22Rv1 (cell line): ENCODE results near the gene CCDC120.

Source experiments
- H3K27ac ChIP-seq: fragments of 450-650 bp; 2 replicates; pipeline ENCODE4 v1.5.1; 2017
- ZFX ChIP-seq: fragments of 450-650 bp; IDR thresholded peaks from 2 replicates; pipeline ENCODE4 v1.6.1; 2017; ENCODE audit warnings: antibody characterized with exemption, borderline replicate concordance
- TF ChIP-seq, protein P1 (sequence below): fragments of 450-650 bp; IDR thresholded peaks from 2 replicates; pipeline ENCODE4 v1.5.1; 2017; ENCODE audit warnings: mild to moderate bottlenecking

The CCDC120 gene, protein sequence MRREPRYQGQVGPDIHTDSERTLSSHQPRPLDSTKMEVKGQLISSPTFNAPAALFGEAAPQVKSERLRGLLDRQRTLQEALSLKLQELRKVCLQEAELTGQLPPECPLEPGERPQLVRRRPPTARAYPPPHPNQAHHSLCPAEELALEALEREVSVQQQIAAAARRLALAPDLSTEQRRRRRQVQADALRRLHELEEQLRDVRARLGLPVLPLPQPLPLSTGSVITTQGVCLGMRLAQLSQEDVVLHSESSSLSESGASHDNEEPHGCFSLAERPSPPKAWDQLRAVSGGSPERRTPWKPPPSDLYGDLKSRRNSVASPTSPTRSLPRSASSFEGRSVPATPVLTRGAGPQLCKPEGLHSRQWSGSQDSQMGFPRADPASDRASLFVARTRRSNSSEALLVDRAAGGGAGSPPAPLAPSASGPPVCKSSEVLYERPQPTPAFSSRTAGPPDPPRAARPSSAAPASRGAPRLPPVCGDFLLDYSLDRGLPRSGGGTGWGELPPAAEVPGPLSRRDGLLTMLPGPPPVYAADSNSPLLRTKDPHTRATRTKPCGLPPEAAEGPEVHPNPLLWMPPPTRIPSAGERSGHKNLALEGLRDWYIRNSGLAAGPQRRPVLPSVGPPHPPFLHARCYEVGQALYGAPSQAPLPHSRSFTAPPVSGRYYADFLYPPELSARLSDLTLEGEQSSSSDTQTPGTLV

DNA sequence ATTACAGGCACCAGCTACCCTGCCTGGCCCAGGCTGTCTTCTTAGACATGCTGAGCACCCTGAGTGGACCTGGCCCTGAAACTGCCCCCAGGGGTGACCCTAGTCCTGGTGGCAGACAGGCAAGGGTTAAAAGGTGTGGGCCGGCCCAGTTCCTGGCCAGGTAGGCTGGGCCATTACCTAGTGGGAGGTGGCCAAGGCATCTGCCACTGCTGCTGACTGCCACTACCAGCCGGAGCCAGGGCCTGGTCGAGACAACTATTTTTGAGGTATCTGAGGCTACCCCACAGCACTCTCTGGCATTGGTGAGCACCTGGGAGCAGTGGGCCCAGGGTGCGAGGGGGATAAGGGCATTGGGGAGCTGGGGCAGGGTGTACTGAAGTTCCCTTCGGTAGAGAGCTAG, at the start of gene CCDC120:
CCDC120 (plus strand) TSS at position 206 of the 400 bp plus-strand sequence. CDS start 3,043 bp downstream, outside the sequence.
- peak within 1 kb of the TSS; percentile 59 for H3K27ac ChIP-seq
- TF ChIP-seq, protein P1, sequence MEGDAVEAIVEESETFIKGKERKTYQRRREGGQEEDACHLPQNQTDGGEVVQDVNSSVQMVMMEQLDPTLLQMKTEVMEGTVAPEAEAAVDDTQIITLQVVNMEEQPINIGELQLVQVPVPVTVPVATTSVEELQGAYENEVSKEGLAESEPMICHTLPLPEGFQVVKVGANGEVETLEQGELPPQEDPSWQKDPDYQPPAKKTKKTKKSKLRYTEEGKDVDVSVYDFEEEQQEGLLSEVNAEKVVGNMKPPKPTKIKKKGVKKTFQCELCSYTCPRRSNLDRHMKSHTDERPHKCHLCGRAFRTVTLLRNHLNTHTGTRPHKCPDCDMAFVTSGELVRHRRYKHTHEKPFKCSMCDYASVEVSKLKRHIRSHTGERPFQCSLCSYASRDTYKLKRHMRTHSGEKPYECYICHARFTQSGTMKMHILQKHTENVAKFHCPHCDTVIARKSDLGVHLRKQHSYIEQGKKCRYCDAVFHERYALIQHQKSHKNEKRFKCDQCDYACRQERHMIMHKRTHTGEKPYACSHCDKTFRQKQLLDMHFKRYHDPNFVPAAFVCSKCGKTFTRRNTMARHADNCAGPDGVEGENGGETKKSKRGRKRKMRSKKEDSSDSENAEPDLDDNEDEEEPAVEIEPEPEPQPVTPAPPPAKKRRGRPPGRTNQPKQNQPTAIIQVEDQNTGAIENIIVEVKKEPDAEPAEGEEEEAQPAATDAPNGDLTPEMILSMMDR = no peak
- no peak for TF ChIP-seq ZFX

DNA sequence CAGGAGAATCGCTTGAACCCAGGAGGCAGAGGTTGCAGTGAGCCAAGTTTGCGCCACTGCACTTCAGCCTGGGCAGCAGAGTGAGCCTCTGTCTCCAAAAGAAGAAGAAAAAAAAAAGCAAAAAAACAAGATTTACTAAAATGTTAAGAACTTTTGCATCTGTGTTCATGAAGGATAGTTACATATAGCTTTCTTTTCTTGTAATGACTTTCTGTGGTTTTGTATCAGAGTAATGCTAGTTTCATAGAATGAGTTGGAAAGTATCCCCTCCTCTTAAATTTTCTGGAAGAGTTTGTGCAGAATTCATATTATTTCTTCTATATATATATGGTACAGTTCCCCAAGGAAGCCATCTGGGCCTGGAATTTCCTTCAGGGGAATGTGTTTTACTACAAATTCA, 39.7 kb upstream of the CCDC120 start:
- H3K27ac ChIP-seq = no peak overlapping the region
- no peak for TF ChIP-seq ZFX
- TF ChIP-seq, protein P1 = no peak

DNA sequence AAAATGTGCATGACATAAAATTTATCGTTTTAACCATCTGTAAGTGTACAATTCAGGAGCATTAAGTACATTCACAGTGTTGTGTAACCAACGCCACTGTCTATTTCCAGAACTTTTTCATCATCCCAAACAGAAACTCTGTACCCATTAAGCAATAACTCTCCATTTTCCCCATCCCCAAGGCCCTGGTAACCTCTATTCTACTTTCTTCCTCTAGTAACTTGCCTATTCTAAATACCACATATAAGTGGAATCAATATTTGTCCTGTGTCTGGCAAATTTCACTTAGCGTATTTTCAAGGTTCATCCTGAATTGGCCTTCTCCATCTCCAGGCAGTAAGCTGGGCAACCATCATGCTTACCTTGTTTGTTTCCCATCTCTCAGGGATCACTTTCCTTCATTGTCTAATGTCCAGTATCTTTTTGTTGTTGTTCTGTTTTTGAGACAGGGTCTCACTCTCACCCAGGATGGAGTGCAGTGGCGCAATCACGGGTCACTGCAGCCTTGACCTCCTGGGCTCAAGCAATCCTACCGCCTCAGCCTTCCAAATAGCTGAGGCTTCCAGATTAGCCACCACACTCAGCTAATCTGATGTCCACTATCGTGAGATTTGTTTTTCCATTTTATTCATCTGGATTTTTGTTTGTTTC, 39.1 kb upstream of the CCDC120 start:
- no peak overlapping the region for H3K27ac ChIP-seq
- TF ChIP-seq ZFX = no peak
- TF ChIP-seq, protein P1 = no peak

DNA sequence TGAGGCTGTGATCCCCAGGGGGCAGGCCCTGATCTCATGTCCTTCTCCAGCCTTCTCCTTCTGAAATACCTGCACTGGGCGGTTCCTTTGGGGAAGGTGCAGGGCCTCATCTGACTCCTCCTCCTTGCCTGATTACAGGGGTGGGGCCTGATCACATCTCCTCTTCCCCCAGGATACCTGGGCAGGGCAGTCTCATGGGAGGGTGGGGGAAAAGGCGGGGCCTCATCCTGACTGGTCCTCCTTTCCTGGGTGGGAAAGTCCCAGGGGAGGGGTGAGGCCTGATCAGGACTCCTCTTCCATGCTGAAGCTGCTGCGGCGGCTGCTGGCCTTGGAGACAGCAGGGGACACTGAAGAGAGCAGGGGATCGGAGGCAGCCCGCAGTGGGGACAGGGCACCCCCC, 28.9 kb upstream of the CCDC120 start:
- TF ChIP-seq, protein P1 = no peak
- no peak for TF ChIP-seq ZFX
- H3K27ac ChIP-seq = peak overlapping the region; percentile 45; the same call in 1 of the 2 replicates

DNA sequence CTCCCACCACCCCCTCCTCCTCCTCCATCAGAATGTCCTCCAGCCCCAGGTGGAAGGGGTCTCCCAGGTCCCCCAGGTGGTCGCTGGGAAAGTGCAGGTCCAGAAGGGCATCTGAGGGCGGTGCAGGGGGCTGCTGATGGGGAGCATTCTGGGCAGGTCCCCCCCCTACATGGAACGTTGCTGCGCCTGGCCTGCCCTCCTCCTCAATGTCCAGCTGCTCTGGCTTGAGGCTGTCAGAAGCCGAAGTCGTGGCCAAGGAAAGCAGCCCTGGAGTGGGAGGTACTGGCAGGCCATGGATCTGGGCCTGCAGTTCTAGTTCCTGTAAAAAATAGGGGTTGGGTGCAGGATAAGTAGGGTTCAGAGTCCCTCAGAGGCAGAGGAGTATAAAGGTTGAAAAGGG, 28.5 kb upstream of the CCDC120 start:
- no peak overlapping the region for H3K27ac ChIP-seq
- TF ChIP-seq, protein P1 = no peak
- TF ChIP-seq ZFX = no peak

DNA sequence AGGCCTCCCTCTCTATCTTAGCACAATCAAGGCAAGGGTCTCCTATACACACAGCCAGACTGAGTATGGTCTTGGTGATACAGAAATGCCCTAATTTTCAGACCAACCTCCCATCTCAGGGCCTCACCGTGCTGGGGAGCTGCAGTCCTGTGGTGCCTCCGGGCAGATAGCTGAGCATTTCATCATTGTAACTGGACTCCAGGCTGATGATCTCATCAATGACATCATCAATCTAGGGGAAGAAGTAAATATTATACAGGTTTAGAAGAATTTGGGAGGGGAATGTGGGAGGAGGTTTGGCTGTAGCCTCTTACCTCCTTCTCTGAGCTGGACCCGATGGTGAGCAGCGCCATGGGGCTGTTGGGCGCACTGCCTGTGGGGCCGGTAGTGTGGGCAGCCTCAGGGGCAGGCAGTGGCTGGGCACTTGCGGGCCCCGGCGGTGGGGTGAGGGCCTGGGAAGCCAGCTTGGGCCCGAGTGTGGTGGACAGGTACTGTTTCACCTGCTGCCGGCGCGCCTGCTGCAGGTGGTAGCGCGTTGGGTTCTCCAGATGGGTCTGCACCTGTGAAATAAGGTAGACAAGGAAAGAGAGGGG, 20.8 kb upstream of the CCDC120 start:
- TF ChIP-seq, protein P1 = no peak
- no peak for TF ChIP-seq ZFX
- no peak overlapping the region for H3K27ac ChIP-seq
